Measurements from ENCODE around the gene RAD54L2. TPM values are rescaled to one million over a fixed set of nuclear protein-coding genes. Genes with fewer than 3 reads are reported as not detected.
"Not testable (repeated sequence)": the region's sequence is repeated elsewhere in the genome, so short reads cannot be mapped to it uniquely, and the experiment has no call there.

The RAD54L2 gene
- total and polyA plus RNA-seq, 2 donors (not counting 1 experiment from before 2014, with no cell fraction given) = 5.5 to 17.2 TPM

GRCh38 chr3:51514210-51514609 is 24.3 kb upstream of the RAD54L2 start:
- Histone ChIP-seq H3K27ac (ENCODE audit: insufficient read depth, low read length) (no peak overlapping the region), H2AFZ (ENCODE audit: low read length) (no peak overlapping the region), H3K9ac (ENCODE audit: insufficient read depth, low read length) (no peak overlapping the region), H3K4me1 (ENCODE audit: control insufficient read depth, extremely low read depth, insufficient read depth, low read length) (no peaks in the 10 kb centered on the region), H3K36me3 (ENCODE audit: control insufficient read depth, insufficient read depth, low read length) (no peaks in the 10 kb centered on the region), H3K4me2 (ENCODE audit: extremely low read depth, insufficient read depth, low read length) (no peak overlapping the region), H4K20me1 (ENCODE audit: control insufficient read depth, extremely low read depth, insufficient read depth, low read length) (no peaks in the 10 kb centered on the region), H3K4me3 (replicated peaks in 1 of 4; ENCODE audit: control extremely low read depth in 1 of 4, insufficient read depth in 1 of 4, low read depth in 3 of 4, low read length in 4 of 4) (no peak overlapping the region), H3K79me2 (ENCODE audit: control insufficient read depth, insufficient read depth, low read length) (no peaks in the 10 kb centered on the region), H3K9me3 (ENCODE audit: control insufficient read depth, insufficient read depth, low read depth, low read length) (no peaks in the 10 kb centered on the region), H3K27me3 (ENCODE audit: control insufficient read depth, insufficient read depth, low read length) (no peaks in the 10 kb centered on the region)
- DNase-seq (ENCODE audit: low read depth in 2 of 2) = no peak
- TF ChIP-seq EZH2 (IDR thresholded peaks at IDR 0.05; ENCODE audit: low read length, missing control alignments) (no peak), CTCF (conservative IDR thresholded peaks at IDR 0.05 in 1 of 2, IDR thresholded peaks at IDR 0.05 in 1 of 2; ENCODE audit: low read depth in 1 of 2, low read length in 2 of 2) (no peak)

DNA sequence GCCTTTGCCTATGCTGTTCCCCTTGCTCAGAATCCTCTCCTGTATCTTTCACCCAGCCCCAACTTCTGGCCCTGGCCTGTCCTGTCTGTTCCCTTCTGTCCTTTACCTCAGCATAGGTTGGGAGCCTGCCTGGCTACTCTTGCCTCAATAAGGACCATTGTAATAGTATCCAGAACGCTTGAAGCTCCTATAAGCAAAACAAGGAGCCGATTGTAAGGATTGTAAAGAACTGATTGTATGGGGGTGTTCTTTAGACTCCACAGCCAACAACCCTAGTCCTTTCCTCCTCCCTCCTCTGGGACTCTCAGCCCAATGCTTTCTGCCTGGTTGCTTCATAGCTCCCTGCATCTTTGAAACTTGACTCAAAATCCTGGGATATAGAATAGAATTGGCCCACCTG is 18.7 kb upstream of the RAD54L2 start:
- Histone ChIP-seq H3K36me3 (ENCODE audit: control insufficient read depth, insufficient read depth, low read length) (no peaks in the 10 kb centered on the region), H2AFZ (ENCODE audit: low read length) (no peak overlapping the region), H3K27me3 (ENCODE audit: control insufficient read depth, insufficient read depth, low read length) (no peaks in the 10 kb centered on the region), H3K9me3 (ENCODE audit: control insufficient read depth, insufficient read depth, low read depth, low read length) (no peaks in the 10 kb centered on the region), H3K9ac (ENCODE audit: insufficient read depth, low read length) (no peak overlapping the region), H4K20me1 (ENCODE audit: control insufficient read depth, extremely low read depth, insufficient read depth, low read length) (no peaks in the 10 kb centered on the region), H3K4me2 (ENCODE audit: extremely low read depth, insufficient read depth, low read length) (no peak overlapping the region), H3K79me2 (ENCODE audit: control insufficient read depth, insufficient read depth, low read length) (no peaks in the 10 kb centered on the region), H3K4me1 (ENCODE audit: control insufficient read depth, extremely low read depth, insufficient read depth, low read length) (no peaks in the 10 kb centered on the region), H3K27ac (ENCODE audit: insufficient read depth, low read length) (no peak overlapping the region), H3K4me3 (replicated peaks in 1 of 4; ENCODE audit: control extremely low read depth in 1 of 4, insufficient read depth in 1 of 4, low read depth in 3 of 4, low read length in 4 of 4) (no peak overlapping the region)
- no peak for DNase-seq (ENCODE audit: low read depth in 2 of 2)
- TF ChIP-seq EZH2 (IDR thresholded peaks at IDR 0.05; ENCODE audit: low read length, missing control alignments) (no peak), CTCF (conservative IDR thresholded peaks at IDR 0.05 in 1 of 2, IDR thresholded peaks at IDR 0.05 in 1 of 2; ENCODE audit: low read depth in 1 of 2, low read length in 2 of 2) (no peak)

DNA sequence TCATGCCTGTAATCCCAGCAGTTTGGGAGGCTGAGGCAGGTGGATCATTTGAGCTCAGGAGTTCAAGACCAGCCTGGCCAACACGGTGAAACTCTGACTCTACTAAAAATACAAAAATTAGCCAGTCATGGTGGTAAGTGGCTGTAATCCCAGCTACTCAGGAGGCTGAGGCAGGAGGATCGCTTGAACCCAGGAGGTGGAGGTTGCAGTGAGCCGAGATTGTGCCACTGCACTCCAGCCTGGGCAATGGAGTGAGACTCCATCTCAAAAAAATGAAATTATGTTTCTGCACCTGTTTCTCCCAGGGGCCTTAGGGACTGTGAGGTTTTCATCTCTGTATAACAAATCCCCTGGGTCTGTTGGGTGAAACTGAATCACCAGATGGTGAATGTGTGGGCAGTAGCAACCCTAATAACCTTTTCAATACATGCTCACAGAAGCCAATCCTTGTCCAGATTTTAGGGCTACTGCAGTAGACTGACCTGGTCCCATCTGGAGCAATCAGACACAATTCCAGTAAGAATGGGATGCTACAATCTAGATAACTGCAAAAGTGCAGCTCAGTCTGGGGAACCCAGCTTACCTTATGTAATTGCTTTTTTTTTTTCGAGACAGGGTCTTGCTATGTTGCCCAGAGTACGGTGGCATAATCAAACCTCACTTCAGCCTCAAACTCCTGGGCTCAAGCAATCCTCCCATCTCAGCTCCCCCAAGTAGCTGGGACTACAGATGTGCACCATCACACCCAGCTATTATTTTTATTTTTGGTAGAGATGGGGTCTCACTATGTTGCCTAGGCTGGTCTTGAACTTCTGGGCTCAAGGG is 17.4 kb upstream of the RAD54L2 start:
- not testable (repeated sequence) for H4K20me1 ChIP-seq (ENCODE audit: control insufficient read depth, extremely low read depth, insufficient read depth, low read length); H3K79me2 ChIP-seq (ENCODE audit: control insufficient read depth, insufficient read depth, low read length); H3K27me3 ChIP-seq (ENCODE audit: control insufficient read depth, insufficient read depth, low read length); H3K9me3 ChIP-seq (ENCODE audit: control insufficient read depth, insufficient read depth, low read depth, low read length); H3K27ac ChIP-seq (ENCODE audit: insufficient read depth, low read length); H2AFZ ChIP-seq (ENCODE audit: low read length); DNase-seq (ENCODE audit: low read depth in 2 of 2); H3K4me2 ChIP-seq (ENCODE audit: extremely low read depth, insufficient read depth, low read length); H3K9ac ChIP-seq (ENCODE audit: insufficient read depth, low read length); H3K36me3 ChIP-seq (ENCODE audit: control insufficient read depth, insufficient read depth, low read length); H3K4me3 ChIP-seq (replicated peaks in 1 of 4; ENCODE audit: control extremely low read depth in 1 of 4, insufficient read depth in 1 of 4, low read depth in 3 of 4, low read length in 4 of 4); H3K4me1 ChIP-seq (ENCODE audit: control insufficient read depth, extremely low read depth, insufficient read depth, low read length)
